ENCODE results near the gene GFOD2. TPM values are rescaled to one million over a fixed set of nuclear protein-coding genes. Genes with fewer than 3 reads are reported as not detected.
"Not testable (repeated sequence)": the region's sequence is repeated elsewhere in the genome, so short reads cannot be mapped to it uniquely, and the experiment has no call there.

The GFOD2 gene
- total RNA-seq, 1 experiment from 2014 or later, result 15.9 TPM

- DNase-seq (ENCODE audit: low read depth), result no peak
Observed at GRCh38 chr16:67704110-67704509, 15.0 kb downstream of the GFOD2 start.

DNA sequence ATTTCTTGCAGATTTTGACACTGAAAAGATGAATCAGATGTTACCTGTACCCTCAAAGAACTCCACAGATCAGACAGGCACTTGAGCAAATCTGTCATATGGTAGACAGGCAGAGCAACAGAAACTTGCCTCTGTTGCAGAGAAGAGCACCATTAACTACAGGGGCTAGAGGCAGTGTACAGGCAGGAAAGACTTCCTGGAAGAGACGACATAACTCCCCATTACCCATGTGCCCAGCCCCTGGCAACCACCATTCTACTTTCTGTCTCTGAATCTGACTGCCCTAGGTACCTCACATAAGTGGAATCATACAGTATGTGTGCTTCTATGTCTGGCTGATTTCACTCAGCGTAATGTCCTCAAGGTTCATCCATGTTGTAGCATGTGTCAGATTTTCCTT is 15.5 kb downstream of the GFOD2 start:
- no peak for DNase-seq (ENCODE audit: low read depth)

- DNase-seq (ENCODE audit: low read depth), result no peak
Observed at GRCh38 chr16:67702130-67702529, 17.0 kb downstream of the GFOD2 start.

DNA sequence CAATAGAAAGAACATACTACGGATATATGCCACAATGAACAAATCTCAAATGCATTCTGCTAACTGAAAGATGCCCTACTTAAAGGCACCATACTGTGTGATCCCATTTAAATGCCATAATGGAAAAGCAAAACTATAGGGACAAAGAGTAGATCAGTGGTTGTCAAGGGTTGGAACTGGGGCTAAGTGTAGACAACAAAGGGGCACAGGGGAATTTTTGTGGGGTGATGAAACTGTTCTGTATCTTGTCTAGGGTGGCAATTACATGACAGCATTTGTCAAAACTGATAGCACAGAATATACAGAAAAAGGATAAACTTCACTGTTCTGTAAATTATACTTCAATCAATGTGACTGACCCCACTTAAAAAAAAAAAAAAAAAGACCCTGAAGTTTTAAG is 17.7 kb downstream of the GFOD2 start:
- DNase-seq (ENCODE audit: low read depth), result no peak

- no peak for DNase-seq (ENCODE audit: low read depth)
Observed at GRCh38 chr16:67699265-67699664, 19.9 kb downstream of the GFOD2 start.

GRCh38 chr16:67697422-67698185 is 21.5 kb downstream of the GFOD2 start:
- no peak for DNase-seq (ENCODE audit: low read depth)

DNA sequence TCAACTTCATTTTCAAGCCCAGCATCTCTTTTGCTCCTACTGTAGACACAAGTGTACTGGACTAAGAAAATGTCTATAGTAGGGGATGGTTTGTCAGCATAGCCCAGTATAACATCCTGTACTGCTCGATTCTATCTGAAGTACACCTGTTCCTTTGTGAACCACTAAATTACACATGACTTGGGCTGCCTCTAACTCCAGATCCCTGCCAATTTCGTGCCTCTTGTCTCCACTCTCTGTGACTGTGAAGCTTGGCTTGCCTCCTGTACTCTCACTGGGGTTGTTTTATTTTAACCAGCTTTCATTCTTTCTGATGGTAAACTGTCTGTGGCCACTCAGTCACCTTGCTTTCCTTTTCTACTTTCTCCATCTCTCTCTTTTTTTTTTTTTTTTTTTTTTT is 24.5 kb downstream of the GFOD2 start:
- no peak for DNase-seq (ENCODE audit: low read depth)

- not testable (repeated sequence) for DNase-seq (ENCODE audit: low read depth)
Observed at GRCh38 chr16:67693517-67694285, 25.4 kb downstream of the GFOD2 start.

DNA sequence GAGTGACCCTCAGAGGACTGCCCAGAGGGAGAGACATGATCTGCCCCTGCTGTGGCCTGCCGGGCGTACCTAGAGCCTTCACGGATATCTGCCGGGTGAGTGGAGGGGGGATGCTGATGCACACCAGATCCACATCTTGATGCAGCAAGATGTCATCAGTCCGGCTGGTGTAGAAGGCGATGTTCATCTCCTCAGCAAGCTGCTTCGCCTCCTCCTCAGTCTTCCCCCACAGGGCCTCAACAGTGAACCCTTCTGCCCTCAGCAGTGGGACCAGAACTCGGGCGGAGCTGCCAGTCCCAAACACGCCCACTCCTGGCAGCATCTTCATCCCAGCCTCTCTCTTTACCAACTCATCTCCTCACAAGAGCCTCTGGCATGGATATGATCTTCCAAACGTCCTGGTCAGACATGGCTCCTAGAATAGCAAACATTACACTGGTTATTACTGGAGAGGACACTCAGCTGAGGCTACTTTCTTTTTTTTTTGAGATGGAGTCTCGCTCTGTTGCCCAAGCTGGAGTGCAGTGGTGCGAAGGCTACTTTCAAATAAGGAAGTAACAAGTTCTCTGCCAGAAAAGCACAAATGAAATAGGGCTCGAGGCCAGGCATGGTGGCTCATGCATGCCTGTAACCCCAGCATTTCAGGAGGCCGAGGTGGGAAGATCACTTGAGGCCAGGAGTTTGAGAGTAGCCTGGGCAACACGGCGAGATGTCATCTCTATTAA is 33.6 kb downstream of the GFOD2 start:
- no peak for DNase-seq (ENCODE audit: low read depth)

DNA sequence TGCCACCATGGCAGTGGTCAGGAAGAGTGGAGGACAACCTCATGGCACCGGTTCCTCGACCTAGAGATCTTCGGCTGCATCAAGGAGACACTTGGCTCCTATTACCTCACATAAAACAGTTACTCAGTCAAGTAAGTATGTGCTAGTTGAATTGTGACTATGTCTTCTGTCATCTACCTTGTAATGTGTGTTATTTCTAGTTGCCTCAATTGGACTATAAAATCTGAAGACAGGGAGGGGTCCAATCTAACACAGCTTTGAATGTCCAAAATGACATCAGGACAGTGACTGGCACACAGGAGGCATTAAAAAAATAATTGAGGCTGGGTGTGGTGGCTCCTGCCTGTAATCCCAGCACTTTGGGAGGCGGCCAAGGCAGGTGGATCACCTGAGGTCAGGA is 35.3 kb downstream of the GFOD2 start:
- no peak for DNase-seq (ENCODE audit: low read depth)

- DNase-seq (ENCODE audit: low read depth), result no peak
Observed at GRCh38 chr16:67679935-67680897, 38.9 kb downstream of the GFOD2 start.

- no peak for DNase-seq (ENCODE audit: low read depth)
Observed at GRCh38 chr16:67678354-67679023, 40.6 kb downstream of the GFOD2 start.

- DNase-seq (ENCODE audit: low read depth), result no peak
Observed at GRCh38 chr16:67677712-67678111, 41.4 kb downstream of the GFOD2 start.

GRCh38 chr16:67676939-67677338 is 42.2 kb downstream of the GFOD2 start:
- no peak for DNase-seq (ENCODE audit: low read depth)

- DNase-seq (ENCODE audit: low read depth), result no peak
Observed at GRCh38 chr16:67676516-67676915, 42.6 kb downstream of the GFOD2 start.

GRCh38 chr16:67675999-67676398 is 43.1 kb downstream of the GFOD2 start:
- DNase-seq (ENCODE audit: low read depth), result no peak

GRCh38 chr16:67675579-67675935 is 43.6 kb downstream of the GFOD2 start:
- DNase-seq (ENCODE audit: low read depth), result no peak

DNA sequence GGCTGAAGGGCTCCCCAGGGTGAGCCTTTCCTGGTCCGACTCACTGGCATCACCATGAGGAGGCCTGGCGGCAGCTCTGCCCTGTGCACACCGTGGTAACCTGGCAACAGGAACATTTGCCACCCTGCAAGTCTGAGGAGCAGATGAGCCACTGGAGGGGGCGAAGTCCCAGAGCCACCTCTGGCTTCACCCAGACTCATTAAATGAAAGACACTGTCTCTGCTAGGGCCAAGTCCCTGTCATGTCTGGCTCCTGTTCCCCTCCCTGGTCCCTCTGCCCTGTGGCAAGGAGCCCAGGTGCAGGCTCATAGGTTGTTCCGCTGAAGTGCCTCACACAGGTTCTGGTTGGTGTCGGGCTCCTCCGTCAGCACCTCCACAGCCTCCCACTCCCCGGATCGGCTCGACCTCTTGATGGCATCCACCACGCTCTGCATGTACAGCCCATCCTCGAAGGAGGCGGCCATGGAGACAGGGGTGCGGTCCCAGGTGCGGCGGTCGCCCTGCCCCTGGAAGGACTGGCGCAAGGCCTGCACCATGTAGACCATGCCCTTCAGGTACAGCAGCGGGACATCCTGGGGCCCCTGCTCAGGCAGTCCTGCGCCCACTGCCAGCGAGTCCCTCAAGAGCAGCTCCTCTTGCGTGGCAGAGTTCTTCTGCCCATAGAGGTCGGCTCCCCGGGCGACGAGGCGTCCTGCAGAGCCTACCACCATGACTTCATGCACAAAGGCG is 44.1 kb downstream of the GFOD2 start:
- no peak for DNase-seq (ENCODE audit: low read depth)

- DNase-seq (ENCODE audit: low read depth), result no peak
Observed at GRCh38 chr16:67673712-67674580, 45.2 kb downstream of the GFOD2 start.

Data from LHCN-M2 (cell line).